Body of pancreas (tissue), 4 donors: ENCODE results near the gene GPR137. TPM values are rescaled to one million over a fixed set of nuclear protein-coding genes. Genes with fewer than 3 reads are reported as not detected.

Experiments
- ATAC-seq: fragments of 150-250 bp; one replicate; pipeline ENCODE4 v1.9.1; 2016
- DNase-seq, 4 donors: peaks; one replicate each; pipeline ENCODE4 v3.0.0-alpha.2; 2019
- H3K27ac ChIP-seq, 4 donors: fragments of 200-600 bp; sonication (generic); 1 replicate in 3 of 4; 2 replicates in 1 of 4; pipeline versions ENCODE4 v1.5.1 to v1.6.1; 2016 to 2019; ENCODE audit warnings: mild to moderate bottlenecking in 1 of 4, mixed read lengths in 1 of 4, moderate library complexity in 1 of 4
- H3K27me3 ChIP-seq, 2 donors: fragments of 200-600 bp; sonication (generic); one replicate each; pipeline ENCODE4 v1.6.0; 2016; ENCODE audit warnings: mild to moderate bottlenecking in 1 of 2
- H3K36me3 ChIP-seq, 2 donors: fragments of 200-600 bp; sonication (generic); replicated peaks in 1 of 2; 2 replicates each; pipeline ENCODE4 v1.5.1; 2016; ENCODE audit warnings: low read depth in 2 of 2; ENCODE audit not compliant: insufficient read depth in 1 of 2
- H3K4me1 ChIP-seq: fragments of 200-600 bp; sonication (generic); one replicate; pipeline ENCODE4 v1.6.0; 2016
- H3K4me3 ChIP-seq, 2 donors: fragments of 200-600 bp; sonication (generic); 1 replicate in 1 of 2; 2 replicates in 1 of 2; pipeline ENCODE4 v1.5.1; 2016 to 2019
- H3K9me3 ChIP-seq, 3 donors: fragments of 200-600 bp; sonication (generic); 1 replicate in 2 of 3; 2 replicates in 1 of 3; pipeline ENCODE4 v1.5.1; 2016
- POLR2A ChIP-seq, 3 donors: fragments of 450-650 bp; IDR thresholded peaks; one replicate each; pipeline ENCODE4 v1.6.1; 2016; ENCODE audit warnings: antibody characterized with exemption in 3 of 3, mild to moderate bottlenecking in 2 of 3
- WGBS, 2 donors: methylation state at CpG; one replicate each; pipeline ENCODE4 v1.1.5; 2017; 5-methylcytosine and 5-hydroxymethylcytosine counted together
- intact Hi-C: fragments of 100-400 bp; cut with DNase I; formaldehyde crosslinking; loops from one replicate; pipeline ENCODE4 v1.15.1; 2023
- total RNA-seq, 2 donors: library from RNA; depleted of rRNA; stranded (reverse); fragments of >200 nt; gene quantifications; one replicate each; pipeline ENCODE4 v1.1.0, GENCODE V29; 2016
- TF ChIP-seq, protein P1 (sequence below), 7 experiments: fragments of 450-650 bp in 4 of 7; fragments of 200-600 bp in 3 of 7; sonication (generic) in 3 of 7; IDR thresholded peaks; one replicate each; pipeline ENCODE4 v1.5.1; 2016 to 2019; ENCODE audit warnings: antibody characterized with exemption in 7 of 7

GPR137 gene
- total RNA-seq, 2 donors from 2014 or later, result 4.4 to 19.4 TPM

DNA sequence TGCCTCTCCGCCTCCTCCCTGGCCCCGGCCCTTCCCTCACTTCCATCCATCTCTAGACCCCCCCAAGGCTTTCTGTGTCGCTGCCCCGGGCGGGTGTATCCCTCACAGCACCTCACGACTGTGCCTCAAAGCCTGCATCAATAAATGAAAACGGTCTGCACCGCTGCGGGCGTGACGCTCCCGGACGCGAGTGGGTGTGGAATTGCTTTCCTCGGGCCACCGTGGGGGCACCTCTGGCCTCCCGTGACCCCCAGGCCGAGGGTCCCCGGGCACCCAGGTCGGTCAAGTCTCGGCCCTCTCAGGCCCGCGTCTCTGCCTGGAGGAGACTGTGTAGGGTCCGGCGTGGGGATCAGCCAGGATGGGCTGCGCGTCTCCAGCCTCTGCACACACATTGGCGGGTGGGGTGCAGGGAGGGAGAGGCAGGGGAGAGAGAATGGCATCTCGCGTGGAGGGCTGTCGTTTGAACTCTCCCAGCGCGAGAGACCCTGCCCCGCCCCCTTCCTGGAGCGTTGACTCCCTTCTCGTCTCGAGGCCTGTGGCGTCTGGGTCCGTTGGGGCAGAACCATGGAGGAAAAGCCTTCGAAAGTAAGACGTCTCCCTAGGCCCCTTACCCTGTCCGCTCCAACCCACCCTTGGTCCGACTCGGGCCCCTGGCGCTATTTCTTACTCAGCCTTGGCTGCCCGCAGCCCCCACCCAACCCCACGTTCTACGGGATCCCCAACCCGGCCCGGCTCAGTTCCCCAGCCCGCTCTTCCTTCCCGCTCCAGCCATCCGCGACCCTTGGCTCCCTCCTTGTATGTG lies 14.4 kb downstream of the GPR137 start, which contains the start of gene CATSPERZ:
Gene CATSPERZ, plus strand, starts transcription at position 512 of the 802 bp plus-strand sequence. Its CDS starts 53 bp downstream, at position 565.
- no peaks in the 10 kb centered on the region for H3K36me3 ChIP-seq
- peak within 1 kb of the TSS in 1 of 2 donors; percentile 2 for H3K4me3 ChIP-seq
- no peak within 1 kb of the TSS for H3K27ac ChIP-seq
- DNase-seq (no peak), ATAC-seq (no peak)
- no peaks in the 10 kb centered on the region for H3K9me3 ChIP-seq
- 7 to 15% methylated on average over 28 to 45 of the region's 54 CpGs for WGBS, 2 donors
- H3K27me3 ChIP-seq, result peaks cover 0 to 24% of the 10 kb centered on the region in 2 donors
- TF ChIP-seq POLR2A (IDR thresholded peaks at IDR 0.05), result no peak
- TF ChIP-seq, protein P1, sequence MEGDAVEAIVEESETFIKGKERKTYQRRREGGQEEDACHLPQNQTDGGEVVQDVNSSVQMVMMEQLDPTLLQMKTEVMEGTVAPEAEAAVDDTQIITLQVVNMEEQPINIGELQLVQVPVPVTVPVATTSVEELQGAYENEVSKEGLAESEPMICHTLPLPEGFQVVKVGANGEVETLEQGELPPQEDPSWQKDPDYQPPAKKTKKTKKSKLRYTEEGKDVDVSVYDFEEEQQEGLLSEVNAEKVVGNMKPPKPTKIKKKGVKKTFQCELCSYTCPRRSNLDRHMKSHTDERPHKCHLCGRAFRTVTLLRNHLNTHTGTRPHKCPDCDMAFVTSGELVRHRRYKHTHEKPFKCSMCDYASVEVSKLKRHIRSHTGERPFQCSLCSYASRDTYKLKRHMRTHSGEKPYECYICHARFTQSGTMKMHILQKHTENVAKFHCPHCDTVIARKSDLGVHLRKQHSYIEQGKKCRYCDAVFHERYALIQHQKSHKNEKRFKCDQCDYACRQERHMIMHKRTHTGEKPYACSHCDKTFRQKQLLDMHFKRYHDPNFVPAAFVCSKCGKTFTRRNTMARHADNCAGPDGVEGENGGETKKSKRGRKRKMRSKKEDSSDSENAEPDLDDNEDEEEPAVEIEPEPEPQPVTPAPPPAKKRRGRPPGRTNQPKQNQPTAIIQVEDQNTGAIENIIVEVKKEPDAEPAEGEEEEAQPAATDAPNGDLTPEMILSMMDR (IDR thresholded peaks at IDR 0.05), result peak in 1 of 7 experiments; percentile 6
- peaks cover 33% of the 10 kb centered on the region for H3K4me1 ChIP-seq
- intact Hi-C loops, result loop anchor here (5.0 kb wide), 1 partner anchor 93 kb away; the partner anchor contains the start of gene FERMT3

DNA sequence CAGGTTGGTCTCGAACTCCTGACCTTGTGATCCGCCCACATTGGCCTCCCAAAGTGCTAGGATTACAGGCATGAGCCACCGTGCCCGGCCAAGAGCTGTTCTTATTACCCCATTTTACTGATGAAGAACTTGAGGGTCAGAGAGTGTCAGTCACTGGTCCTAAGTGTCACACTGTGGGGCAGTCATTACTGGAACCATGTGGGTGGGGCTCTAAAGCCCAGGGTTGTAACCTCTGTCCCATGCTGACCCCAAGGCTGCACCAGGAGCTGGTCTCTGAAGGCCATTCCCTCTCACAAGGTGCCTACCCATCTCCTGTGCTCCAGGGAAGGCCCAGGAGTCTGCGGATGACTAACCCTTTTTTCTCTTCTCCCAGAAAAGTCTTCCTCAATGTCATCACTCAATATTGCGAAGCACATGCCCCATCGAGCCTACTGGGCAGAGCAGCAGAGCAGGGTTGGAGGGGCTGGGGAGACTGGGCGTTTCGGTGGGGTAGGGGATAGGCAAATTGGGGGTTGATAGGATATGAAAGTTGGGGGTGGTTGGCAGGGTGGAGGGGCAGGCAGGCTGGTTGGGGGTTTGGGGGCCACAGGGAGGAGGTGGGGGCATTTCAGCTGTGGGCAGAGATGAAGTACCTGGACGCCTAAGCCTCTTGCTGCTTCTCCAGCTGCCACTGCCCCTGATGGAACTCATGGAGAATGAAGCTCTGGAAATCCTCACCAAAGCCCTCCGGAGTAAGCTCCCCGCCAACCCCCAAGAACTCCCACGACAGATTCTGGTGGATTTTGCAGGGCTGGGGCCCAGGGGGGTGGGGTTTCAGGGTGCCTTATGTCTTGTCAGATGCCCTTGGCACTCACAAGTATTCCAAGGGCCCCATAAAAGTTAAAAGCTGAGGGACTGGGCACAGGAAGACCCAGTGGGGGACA lies 17.7 kb downstream of the GPR137 start:
- ATAC-seq (no peak), DNase-seq (no peak)
- Histone ChIP-seq H3K4me3 (no peak overlapping the region), H3K9me3 (no peaks in the 10 kb centered on the region), H3K36me3 (no peaks in the 10 kb centered on the region), H3K4me1 (peaks cover 49% of the 10 kb centered on the region), H3K27ac (peak overlapping the region in 2 of 4 donors; percentile 80 to 94), H3K27me3 (peaks cover 0 to 5% of the 10 kb centered on the region in 2 donors)
- 71 to 73% methylated on average over 11 to 13 of the region's 13 CpGs for WGBS, 2 donors
- TF ChIP-seq, protein P1 (IDR thresholded peaks at IDR 0.05), result no peak
- TF ChIP-seq POLR2A (IDR thresholded peaks at IDR 0.05), result no peak
- intact Hi-C loops, result no loop called here

DNA sequence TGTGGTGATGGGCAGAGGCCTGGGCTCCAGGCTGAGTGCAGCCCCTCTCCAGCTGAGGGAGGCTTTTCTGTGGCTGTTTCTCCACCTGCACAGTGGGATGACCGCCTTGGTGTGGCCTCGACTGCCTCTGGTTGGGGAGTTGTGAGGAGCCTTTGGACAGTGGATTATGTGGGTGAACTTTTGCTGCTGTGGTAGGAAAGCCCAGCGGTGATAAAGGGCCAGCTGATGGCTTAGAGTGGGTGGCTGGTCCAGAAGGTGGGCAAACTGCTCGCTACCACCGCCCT lies 18.3 kb downstream of the GPR137 start:
- Histone ChIP-seq H3K27ac (peak overlapping the region in 3 of 4 donors; percentile 80 to 97 (median 94)), H3K9me3 (no peaks in the 10 kb centered on the region), H3K4me1 (peaks cover 48% of the 10 kb centered on the region), H3K4me3 (no peak overlapping the region), H3K27me3 (peaks cover 0 to 4% of the 10 kb centered on the region in 2 donors), H3K36me3 (no peaks in the 10 kb centered on the region)
- intact Hi-C loops, result no loop called here
- TF ChIP-seq, protein P1 (IDR thresholded peaks at IDR 0.05), result no peak
- no peak for TF ChIP-seq POLR2A (IDR thresholded peaks at IDR 0.05)
- DNase-seq (no peak), ATAC-seq (no peak)
- WGBS, 2 donors, result 34 to 47% methylated on average over 4 to 5 of the region's 5 CpGs

DNA sequence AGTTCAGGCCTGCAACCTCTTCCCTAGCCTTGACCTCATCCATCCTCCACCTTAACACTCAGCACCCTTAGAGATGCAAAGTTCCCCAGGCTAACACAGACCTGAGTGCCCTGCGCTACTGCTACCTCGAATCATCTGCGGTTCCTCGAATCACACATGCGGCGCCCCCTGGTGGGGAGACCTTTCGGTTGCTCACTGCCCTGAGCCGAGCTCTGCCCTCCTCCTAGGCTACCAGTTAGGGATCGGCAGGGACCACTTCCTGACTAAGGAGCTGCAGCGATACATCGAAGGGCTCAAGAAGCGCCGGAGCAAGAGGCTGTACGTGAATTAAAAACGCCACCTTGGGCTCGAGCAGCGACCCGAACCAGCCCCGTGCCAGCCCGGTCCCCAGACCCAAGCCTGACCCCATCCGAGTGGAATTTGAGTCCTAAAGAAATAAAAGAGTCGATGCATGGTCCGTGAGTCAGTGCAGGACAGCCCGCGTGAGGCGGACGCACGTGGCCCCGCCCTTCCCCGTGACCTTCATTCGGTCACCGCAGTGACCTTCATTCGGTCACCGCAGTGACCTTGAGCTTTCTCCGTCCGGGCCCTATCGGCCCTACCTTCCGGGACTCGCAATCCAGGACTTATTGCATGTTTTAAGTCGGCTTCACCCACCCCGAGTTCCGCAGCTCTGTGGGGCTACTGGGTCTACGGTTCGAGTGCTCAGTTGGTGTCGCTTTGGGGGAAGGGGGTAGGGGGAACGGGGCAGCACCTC lies 18.8 kb downstream of the GPR137 start:
- 0 to 1% methylated on average over 16 to 46 of the region's 46 CpGs for WGBS, 2 donors
- peaks cover 43% of the 10 kb centered on the region for H3K4me1 ChIP-seq
- no peaks in the 10 kb centered on the region for H3K9me3 ChIP-seq
- ATAC-seq (peak; percentile 41), DNase-seq (peak; percentile 92 to 96 (median 94))
- peaks cover 0 to 4% of the 10 kb centered on the region in 2 donors for H3K27me3 ChIP-seq
- intact Hi-C loops, result no loop called here
- H3K27ac ChIP-seq, result peak overlapping the region; percentile 62 to 97 (median 87)
- no peaks in the 10 kb centered on the region for H3K36me3 ChIP-seq
- peak in 1 of 3 donors; percentile 12 for TF ChIP-seq POLR2A (IDR thresholded peaks at IDR 0.05)
- TF ChIP-seq, protein P1 (IDR thresholded peaks at IDR 0.05), result peak; percentile 78 to 94 (median 85)
- H3K4me3 ChIP-seq, result peak overlapping the region in 1 of 2 donors; percentile 35
